Ureter (tissue), 1 donor: ENCODE results near the gene SRGAP3. TPM values are rescaled to one million over a fixed set of nuclear protein-coding genes. Genes with fewer than 3 reads are reported as not detected.
"Not testable (repeated sequence)": the region's sequence is repeated elsewhere in the genome, so short reads cannot be mapped to it uniquely, and the experiment has no call there.

Experiments
- DNase-seq: peaks from one replicate; pipeline ENCODE4 v3.0.0-alpha.2; 2020; ENCODE audit warnings: low spot score
- total RNA-seq: library from RNA; stranded (reverse); gene quantifications from one replicate; pipeline ENCODE4 v1.2.4, GENCODE V29; 2023
- donor health status: DM: yes; HTN: yes; CAD: no.

Gene SRGAP3
- 51.2 TPM for total RNA-seq

- peak; percentile 93 for DNase-seq
These were observed at the start of gene SRGAP3 for GRCh38 chr3:9249273-9250192. Gene SRGAP3, minus strand, starts transcription at chr3:9249646. Its CDS starts 695 bp downstream, at chr3:9248951.

GRCh38 chr3:9298236-9298635 lies 48.8 kb upstream of the SRGAP3 start:
- DNase-seq, result no peak

GRCh38 chr3:9296241-9296640 lies 46.8 kb upstream of the SRGAP3 start:
- DNase-seq, result no peak

GRCh38 chr3:9295007-9295406 lies 45.6 kb upstream of the SRGAP3 start:
- DNase-seq, result no peak

- DNase-seq, result not testable (repeated sequence)
These were observed 44.5 kb upstream of the SRGAP3 start for GRCh38 chr3:9293953-9294352.

GRCh38 chr3:9293076-9293475 lies 43.6 kb upstream of the SRGAP3 start:
- no peak for DNase-seq

GRCh38 chr3:9292516-9292915 lies 43.1 kb upstream of the SRGAP3 start:
- no peak for DNase-seq

- DNase-seq, result no peak
These were observed 42.5 kb upstream of the SRGAP3 start for GRCh38 chr3:9291821-9292410.

GRCh38 chr3:9290566-9290965 lies 41.1 kb upstream of the SRGAP3 start:
- DNase-seq, result no peak

- not testable (repeated sequence) for DNase-seq
These were observed 32.1 kb upstream of the SRGAP3 start for GRCh38 chr3:9281533-9281932.

- no peak for DNase-seq
These were observed 31.2 kb upstream of the SRGAP3 start for GRCh38 chr3:9280451-9281219.

- DNase-seq, result no peak
These were observed 30.5 kb upstream of the SRGAP3 start for GRCh38 chr3:9279966-9280365.

GRCh38 chr3:9278498-9278897 lies 29.1 kb upstream of the SRGAP3 start:
- DNase-seq, result no peak

GRCh38 chr3:9278085-9278484 lies 28.6 kb upstream of the SRGAP3 start:
- DNase-seq, result no peak

- DNase-seq, result no peak
These were observed 27.4 kb upstream of the SRGAP3 start for GRCh38 chr3:9276761-9277370.

GRCh38 chr3:9271903-9272302 lies 22.5 kb upstream of the SRGAP3 start:
- no peak for DNase-seq

- no peak for DNase-seq
These were observed 21.3 kb upstream of the SRGAP3 start for GRCh38 chr3:9270704-9271103.

- no peak for DNase-seq
These were observed 17.3 kb upstream of the SRGAP3 start for GRCh38 chr3:9266716-9267115.

GRCh38 chr3:9260305-9260704 lies 10.9 kb upstream of the SRGAP3 start:
- DNase-seq, result no peak

GRCh38 chr3:9257092-9257491 lies 7.6 kb upstream of the SRGAP3 start:
- DNase-seq, result no peak

GRCh38 chr3:9255976-9256375 lies 6.5 kb upstream of the SRGAP3 start:
- no peak for DNase-seq

- no peak for DNase-seq
These were observed 5.3 kb upstream of the SRGAP3 start for GRCh38 chr3:9254764-9255163.
